HG02870 (cell line): ENCODE measurements around the gene KERA.
A peak's percentile ranks its signal among the peaks of the same experiment; 100 is the strongest.

ENCODE experiments used
- ATAC-seq: cut with Tn5 transposase; IDR thresholded peaks from one replicate; pipeline ENCODE4 v1.9.1; 2021; ENCODE audit warnings: mild to moderate bottlenecking, moderate library complexity; ENCODE audit not compliant: unreplicated experiment

Gene KERA

GRCh38 chr12:91017511-91018263, 40.1 kb downstream of the KERA start:
- no peak for ATAC-seq

- no peak for ATAC-seq
These were observed 40.8 kb downstream of the KERA start for GRCh38 chr12:91017043-91017442.

DNA sequence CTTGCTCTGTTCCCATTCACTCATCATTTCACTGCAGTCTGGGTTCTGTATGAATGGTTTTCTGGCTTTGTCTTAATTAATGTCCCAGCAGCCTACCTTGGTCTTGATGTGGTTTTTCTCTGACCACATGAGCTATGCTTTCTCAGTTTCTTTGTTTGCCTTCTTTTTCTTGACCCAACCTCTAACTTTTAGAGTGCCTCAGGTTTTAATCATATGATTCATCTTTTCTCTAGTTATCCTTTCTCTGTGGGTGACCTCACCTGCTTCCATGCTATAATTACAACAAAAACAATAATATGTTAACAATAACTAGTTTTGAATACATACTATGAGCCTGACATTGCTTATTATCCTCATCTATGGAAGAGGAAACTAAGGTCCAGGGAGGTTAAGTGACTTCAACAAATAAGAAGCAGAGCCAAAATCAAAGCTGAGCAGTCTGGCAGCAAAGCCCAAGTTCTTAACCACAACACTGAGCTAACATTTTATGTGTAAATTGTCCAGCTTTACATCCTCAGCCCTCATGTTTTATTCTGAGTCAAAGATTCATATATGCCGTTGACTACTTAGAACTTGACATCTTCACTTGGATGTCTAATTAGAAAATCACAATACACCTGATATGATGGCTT, 48.4 kb downstream of the KERA start:
- peak; percentile 89 for ATAC-seq

DNA sequence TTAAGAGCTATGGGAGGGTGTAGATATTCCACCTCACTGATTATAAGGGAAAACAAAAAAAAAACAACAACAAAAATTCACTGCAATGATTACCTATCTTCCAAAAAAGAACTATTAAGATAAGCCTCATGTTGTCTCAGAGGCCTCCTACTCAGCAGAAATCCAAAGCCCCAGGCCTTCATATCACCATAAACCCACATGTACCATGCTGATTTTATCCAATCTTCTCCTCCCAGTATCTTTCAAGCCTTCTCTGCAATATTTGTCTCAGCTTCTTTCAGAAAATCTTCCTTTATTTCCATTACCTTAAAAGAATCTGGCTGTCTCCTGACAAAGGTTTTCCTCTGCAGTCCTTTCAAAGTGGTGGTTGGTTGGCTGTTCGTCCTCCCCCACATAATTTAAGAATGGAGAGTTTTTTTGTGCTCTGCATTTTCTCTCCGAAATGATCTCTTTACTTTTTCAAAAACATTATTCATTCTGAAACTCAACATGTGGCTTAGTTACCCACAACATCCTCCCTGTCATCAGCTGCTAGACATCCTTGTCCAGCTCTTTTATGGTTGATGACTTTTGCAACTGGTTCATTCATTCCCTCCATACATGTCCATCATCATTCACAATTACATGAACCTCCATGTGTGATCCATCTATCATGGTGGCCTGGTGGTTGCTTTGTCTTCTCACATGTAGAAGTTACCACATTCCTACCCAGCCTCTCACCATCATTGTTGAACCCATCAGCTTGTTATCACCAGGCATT, 50.1 kb downstream of the KERA start:
- peak; percentile 72 for ATAC-seq

DNA sequence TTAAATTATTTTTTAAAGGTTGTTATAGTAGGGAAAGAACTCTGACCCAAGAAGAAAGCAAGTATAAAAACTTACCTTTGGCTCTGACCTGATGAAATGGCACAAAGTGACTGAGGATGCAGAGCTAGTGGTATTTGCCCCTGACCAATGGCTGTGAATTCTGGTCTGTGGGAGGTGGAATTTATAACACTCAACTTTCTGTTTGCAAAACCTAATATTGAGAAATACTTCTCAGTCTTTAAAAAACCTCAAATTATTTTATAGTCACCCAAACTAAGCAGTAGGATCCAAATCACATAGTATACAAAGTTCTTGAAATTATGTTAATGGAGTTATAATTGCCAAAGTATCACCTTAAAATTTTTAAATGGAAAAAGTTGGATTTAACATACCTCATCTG, 53.0 kb downstream of the KERA start, which contains the start of gene EPYC:
TSS of gene EPYC (minus strand) at position 101 of the 400 bp plus-strand sequence. CDS start 2,407 bp downstream, outside the sequence.
- ATAC-seq = no peak

GRCh38 chr12:91003737-91004136, 54.1 kb downstream of the KERA start:
- ATAC-seq = no peak

- ATAC-seq = no peak
These were observed 56.5 kb downstream of the KERA start for GRCh38 chr12:91001306-91001705.
